Activated CD4-positive, alpha-beta T cell treated with anti-CD3 and anti-CD28 coated beads for 1 hour (primary cell): ENCODE data around the gene TAF3.
"Not testable (repeated sequence)": the region's sequence is repeated elsewhere in the genome, so short reads cannot be mapped to it uniquely, and the experiment has no call there.

Experiments used
- DNase-seq: peaks from one replicate; pipeline ENCODE4 v3.0.0-alpha.2; 2020

TAF3 gene, protein sequence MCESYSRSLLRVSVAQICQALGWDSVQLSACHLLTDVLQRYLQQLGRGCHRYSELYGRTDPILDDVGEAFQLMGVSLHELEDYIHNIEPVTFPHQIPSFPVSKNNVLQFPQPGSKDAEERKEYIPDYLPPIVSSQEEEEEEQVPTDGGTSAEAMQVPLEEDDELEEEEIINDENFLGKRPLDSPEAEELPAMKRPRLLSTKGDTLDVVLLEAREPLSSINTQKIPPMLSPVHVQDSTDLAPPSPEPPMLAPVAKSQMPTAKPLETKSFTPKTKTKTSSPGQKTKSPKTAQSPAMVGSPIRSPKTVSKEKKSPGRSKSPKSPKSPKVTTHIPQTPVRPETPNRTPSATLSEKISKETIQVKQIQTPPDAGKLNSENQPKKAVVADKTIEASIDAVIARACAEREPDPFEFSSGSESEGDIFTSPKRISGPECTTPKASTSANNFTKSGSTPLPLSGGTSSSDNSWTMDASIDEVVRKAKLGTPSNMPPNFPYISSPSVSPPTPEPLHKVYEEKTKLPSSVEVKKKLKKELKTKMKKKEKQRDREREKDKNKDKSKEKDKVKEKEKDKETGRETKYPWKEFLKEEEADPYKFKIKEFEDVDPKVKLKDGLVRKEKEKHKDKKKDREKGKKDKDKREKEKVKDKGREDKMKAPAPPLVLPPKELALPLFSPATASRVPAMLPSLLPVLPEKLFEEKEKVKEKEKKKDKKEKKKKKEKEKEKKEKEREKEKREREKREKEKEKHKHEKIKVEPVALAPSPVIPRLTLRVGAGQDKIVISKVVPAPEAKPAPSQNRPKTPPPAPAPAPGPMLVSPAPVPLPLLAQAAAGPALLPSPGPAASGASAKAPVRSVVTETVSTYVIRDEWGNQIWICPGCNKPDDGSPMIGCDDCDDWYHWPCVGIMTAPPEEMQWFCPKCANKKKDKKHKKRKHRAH

DNA sequence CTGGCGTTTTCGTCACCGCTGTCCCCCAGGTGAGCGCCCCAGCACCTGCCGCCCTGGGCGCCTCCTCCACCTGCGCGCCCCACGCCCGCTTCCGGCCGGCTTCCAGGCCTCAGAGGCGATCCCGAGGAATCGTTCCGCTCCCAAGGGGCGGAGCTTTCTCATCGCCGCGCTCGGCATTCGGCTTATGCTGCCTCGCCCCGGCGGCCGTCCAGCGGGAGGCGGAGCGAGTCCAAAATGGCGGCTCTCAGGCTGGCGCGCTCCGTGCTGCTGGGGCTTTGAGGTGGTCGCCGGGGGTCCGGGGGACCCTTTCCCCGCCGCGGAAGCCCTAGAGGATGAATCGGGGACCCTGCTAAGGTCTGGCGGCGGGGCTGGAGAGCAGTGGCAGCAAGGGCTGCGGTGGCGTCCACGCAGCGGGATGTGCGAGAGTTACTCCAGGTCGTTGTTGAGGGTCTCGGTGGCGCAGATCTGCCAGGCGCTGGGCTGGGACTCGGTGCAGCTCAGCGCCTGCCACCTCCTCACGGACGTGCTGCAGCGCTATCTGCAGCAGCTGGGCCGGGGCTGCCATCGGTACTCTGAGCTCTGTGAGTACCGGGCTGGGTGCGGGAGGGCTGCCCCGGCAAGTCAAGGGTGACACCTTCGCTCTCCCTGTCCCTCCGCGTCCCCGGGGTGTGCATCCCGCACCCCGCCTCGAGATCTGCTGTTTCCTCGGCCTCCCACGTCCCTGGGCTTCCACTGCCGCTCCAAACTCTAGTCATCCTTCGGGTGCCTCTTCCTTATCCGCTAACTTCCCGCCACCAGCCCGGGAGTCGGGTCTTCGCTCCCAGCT, at the start of gene TAF3:
TSS of gene TAF3 (plus strand) at position 211 of the 826 bp plus-strand sequence. CDS start at position 416, 205 bp downstream.
- peak; percentile 87 for DNase-seq

DNA sequence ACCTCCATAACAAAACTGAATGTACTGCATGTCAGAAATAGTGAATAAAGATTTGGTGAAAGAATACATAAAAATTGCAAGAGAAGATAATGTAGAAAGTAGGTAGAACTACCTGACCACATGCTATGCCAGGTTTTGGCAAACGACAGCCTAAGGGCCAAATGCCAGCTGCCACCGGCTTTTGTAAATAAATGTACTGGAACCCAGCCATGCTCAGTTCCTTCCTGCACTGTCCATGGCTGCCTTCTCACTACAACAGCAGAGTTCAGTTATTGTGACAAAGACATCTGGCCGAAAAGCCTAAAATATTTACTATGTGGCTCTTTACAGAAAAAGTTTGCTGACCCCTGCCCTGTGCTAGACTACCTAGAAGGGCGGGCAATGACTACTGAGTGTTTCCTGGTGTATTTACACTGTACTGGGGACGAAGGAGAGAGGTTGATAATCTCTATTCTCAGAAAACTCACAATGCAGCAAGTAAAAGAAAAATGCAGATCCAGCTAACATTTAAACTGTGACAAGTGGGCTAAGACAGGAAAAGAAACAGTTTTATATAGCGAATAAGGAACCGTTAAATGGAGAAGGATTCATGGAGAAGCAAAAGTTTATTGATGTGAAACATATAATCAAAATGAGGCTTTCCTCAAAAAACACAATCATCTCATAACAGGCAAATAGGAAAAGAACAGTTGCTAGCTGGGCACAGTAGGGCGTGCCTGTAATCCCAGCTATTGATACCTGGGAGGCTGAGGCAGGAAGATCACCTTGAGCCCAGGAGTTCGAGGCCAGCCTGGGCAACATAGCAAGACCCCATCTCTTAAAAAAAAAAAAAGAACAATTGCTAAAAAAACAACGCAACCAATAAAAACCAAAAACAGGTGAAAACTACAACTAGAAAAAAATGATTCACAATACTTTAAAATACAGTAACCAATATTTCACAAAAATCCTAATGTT, 44.2 kb upstream of the TAF3 start:
- DNase-seq: no peak

GRCh38 chr10:7776777-7777176, 41.5 kb upstream of the TAF3 start:
- no peak for DNase-seq

- DNase-seq: not testable (repeated sequence)
These were observed 36.1 kb upstream of the TAF3 start for GRCh38 chr10:7782194-7782593.

DNA sequence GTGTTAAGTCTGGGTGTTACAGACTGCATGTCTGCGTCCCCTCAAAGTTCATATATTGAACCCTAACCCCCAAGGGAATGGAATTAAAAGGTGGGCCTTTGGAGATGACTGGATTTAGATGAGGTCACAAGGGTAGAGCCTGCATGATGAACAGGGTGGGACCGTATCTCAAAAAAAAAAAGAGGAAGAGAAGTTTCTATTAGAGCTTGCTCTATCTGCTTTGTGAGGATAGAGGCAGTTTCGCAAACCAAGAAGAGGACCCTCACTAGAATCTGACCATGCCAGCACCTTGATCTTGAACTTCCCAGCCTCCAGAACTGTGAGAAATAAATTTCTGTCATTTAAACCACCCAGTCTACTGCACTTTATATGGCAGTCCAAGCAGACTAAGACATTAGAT, 31.9 kb upstream of the TAF3 start:
- DNase-seq: no peak

GRCh38 chr10:7787150-7787856, 31.0 kb upstream of the TAF3 start:
- no peak for DNase-seq

- DNase-seq: peak; percentile 97
These were observed 30.3 kb upstream of the TAF3 start, which contains the start of the genes ATP5F1C and KIN for GRCh38 chr10:7787857-7788638. Gene ATP5F1C, plus strand, starts transcription at chr10:7788177. Its CDS starts 31 bp downstream, at chr10:7788208. Gene KIN, minus strand, starts transcription at chr10:7787993. Its CDS starts 60 bp downstream, at chr10:7787933.

DNA sequence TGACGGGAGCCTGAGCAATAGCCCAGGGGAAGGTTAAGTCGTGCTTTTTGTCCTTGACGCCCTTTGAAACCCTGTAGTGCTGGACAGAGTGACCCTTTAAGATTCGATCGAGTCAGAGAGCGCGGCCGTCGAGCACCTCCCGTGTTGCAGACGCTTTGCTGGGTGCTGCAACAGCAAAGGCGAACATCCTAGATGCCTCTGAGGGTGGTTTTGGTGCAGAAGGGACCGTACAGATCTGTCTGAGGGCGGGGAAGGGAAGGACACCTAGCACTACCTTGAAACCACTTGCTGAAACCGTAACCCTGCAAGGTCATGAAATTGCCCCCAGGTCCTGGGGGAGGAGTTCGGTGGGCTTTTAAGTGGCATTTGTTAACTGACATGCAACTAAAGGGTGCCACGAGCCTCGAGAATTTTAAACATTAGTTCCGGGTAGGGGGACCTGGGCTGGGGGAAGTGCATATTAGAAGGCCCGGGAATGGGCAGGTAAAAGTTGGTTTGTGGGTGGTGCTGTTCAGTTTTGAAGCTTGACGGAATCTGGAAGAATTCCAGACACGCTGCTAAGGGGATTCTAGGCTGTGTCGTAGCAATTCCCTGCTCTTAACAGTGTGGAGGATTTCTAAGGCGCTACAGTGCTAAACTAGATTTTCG, 29.5 kb upstream of the TAF3 start:
- DNase-seq: peak; percentile 9

DNA sequence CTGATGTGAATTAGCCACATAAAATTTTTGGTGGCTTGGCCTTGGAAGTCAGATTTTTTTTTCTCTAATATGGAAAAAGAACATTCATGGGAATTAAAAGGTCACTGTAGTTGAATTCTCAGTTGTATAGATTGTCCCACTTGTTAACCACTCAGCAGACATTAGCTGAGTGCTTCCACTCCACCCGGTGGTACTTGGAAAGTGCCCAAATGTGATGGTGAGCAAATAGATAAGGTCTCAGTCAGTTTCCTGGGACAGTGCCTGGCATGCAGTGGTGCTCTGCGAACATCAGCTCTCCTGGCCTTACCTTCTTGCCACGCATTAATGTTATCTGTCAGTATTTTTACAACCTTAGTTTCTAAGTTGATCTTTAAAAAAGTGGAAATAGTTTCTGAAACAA, 28.9 kb upstream of the TAF3 start:
- DNase-seq: no peak

DNA sequence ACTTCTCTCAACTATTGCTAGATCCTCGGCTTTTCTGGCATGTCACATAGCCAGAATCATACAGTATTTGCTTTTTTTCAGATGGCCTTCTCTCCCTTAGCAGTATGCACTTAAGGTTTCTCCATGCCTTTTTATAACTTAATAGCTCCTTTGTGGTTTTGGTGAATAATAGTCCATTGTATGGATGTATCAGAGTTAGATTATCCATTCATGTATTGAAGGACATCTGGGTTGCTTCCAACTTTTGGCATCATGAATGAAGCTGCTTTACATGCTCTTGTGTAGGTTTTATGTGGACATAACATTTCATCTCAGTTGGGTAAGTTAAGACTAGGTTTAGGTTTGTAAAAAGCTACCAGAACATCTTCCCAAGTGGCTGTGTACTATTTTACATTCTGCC, 25.8 kb upstream of the TAF3 start:
- DNase-seq: no peak

DNA sequence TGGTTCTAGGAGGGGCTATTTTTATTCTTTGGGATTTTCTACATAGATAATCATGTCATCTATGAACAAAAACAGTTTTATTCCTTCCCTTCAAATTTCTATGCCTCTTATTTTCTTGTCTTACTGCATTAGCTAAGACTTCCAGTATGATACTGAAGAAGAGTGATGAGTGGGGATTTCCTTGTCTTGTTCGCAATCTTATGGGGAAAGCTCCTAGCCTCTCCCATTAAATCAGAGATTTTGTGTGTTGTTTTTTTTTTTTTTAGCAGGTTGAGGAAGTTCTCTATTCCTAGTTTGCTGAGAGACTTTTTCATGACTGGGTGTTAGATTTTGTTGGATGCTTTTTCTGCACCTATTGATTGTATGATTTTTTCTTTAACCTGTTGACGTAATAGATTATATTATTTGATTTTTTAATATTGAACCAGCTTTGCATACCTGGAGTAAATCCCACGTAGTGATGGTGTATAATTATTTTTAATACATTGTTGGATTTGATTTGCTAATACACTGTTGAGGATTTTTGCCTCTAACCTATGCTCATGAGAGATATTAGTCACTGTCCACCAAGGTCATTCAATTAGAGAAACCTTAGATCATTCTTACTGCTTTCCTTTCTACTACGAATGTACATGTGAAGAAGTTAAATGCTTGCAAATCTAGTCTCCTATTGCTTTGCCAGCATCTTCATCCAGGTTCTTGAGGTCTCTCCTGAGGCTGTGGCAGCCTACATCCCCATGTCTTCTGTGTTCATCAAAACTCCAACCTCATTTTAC, 23.9 kb upstream of the TAF3 start:
- DNase-seq: no peak

DNA sequence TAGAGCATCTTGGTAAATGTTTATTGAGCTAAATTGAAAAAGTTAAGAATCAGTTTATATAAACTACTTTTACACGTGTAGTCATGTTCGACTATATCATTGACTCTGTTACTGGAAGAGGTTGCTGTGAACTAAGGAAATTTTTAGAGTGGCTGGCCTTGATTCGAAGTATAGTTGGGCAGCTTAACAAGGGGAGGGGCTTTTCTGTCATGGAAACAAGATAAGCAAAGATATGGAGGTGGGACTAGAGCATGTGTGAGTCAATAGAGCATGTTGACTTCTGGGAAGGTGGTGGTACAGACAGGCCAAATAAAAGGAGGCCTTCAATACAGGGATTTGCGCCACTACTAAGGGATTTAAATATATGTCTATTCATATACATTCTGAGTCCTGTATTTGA, 22.7 kb upstream of the TAF3 start:
- DNase-seq: no peak

- DNase-seq: no peak
These were observed 20.7 kb upstream of the TAF3 start for GRCh38 chr10:7797582-7797981.

DNA sequence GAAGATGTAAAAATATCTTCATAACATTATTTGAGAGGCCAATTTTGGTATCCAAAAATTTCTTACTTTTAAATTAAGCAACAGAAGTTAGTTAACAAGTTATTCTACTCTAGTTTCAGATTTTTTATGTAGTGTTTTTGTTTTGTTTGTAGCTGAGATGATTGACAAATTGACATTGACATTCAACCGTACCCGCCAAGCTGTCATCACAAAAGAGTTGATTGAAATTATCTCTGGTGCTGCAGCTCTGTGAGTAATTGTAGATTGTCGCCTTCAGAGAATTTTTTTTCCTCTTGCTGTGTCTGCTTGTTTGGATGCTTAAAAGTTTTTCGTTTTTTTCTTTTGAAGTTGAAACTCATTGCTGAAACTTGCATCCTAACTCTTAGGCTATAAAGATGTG, 15.7 kb upstream of the TAF3 start:
- DNase-seq: no peak

- no peak for DNase-seq
These were observed 14.1 kb upstream of the TAF3 start for GRCh38 chr10:7804216-7804615.

- no peak for DNase-seq
These were observed 13.6 kb upstream of the TAF3 start for GRCh38 chr10:7804741-7805140.

GRCh38 chr10:7808686-7809267, 9.5 kb upstream of the TAF3 start:
- no peak for DNase-seq

GRCh38 chr10:7810443-7810842, 7.9 kb upstream of the TAF3 start:
- no peak for DNase-seq
